Thyroid gland (tissue), 4 donors: ENCODE data around the gene XPNPEP1. TPM values are rescaled to one million over a fixed set of nuclear protein-coding genes. Genes with fewer than 3 reads are reported as not detected.

Source experiments
- DNase-seq, 2 donors: peaks; one replicate each; pipeline ENCODE4 v3.0.0-alpha.2; 2019
- H3K27ac ChIP-seq, 3 donors: fragments of 200-600 bp; sonication (generic); 1 replicate in 2 of 3; 2 replicates in 1 of 3; pipeline ENCODE4 v1.5.1; 2016 to 2019; ENCODE audit warnings: mild to moderate bottlenecking in 1 of 3, moderate library complexity in 1 of 3
- H3K27me3 ChIP-seq: fragments of 200-600 bp; sonication (generic); one replicate; pipeline ENCODE4 v1.5.1; 2019
- H3K36me3 ChIP-seq, 2 donors: fragments of 200-600 bp; sonication (generic); one replicate each; pipeline ENCODE4 v1.5.1; 2016 to 2019
- H3K4me1 ChIP-seq, 2 donors: fragments of 200-600 bp; sonication (generic); one replicate each; pipeline ENCODE4 v1.5.1; 2017 to 2019
- H3K4me3 ChIP-seq, 3 donors: fragments of 200-600 bp; sonication (generic); replicated peaks in 1 of 3; 1 replicate in 2 of 3; 2 replicates in 1 of 3; pipeline ENCODE4 v1.5.1; 2016; ENCODE audit warnings: mild to moderate bottlenecking in 1 of 3
- H3K9me3 ChIP-seq: fragments of 200-600 bp; sonication (generic); one replicate; pipeline ENCODE4 v1.5.1; 2017
- CTCF ChIP-seq, 6 experiments: fragments of 200-600 bp in 3 of 6; fragments of 450-650 bp in 3 of 6; sonication (generic) in 3 of 6; IDR thresholded peaks; one replicate each; pipeline ENCODE4 v1.5.1; 2016 to 2019; ENCODE audit warnings: antibody characterized with exemption in 6 of 6, mild to moderate bottlenecking in 2 of 6, inconsistent platforms in 1 of 6, moderate library complexity in 1 of 6
- POLR2A ChIP-seq, 2 donors: fragments of 450-650 bp; IDR thresholded peaks; one replicate each; pipeline ENCODE4 v1.6.1; 2017; ENCODE audit warnings: antibody characterized with exemption in 2 of 2, mild to moderate bottlenecking in 2 of 2, moderate library complexity in 1 of 2
- WGBS, 2 donors: methylation state at CpG; one replicate each; pipeline ENCODE4 v1.1.5; 2017; 5-methylcytosine and 5-hydroxymethylcytosine counted together
- intact Hi-C: fragments of 100-400 bp; cut with DNase I; formaldehyde crosslinking; loops from one replicate; pipeline ENCODE4 v1.15.1; 2023
- total RNA-seq, 4 donors: library from RNA; depleted of rRNA; stranded (reverse); fragments of >200 nt; gene quantifications; one replicate each; pipeline ENCODE4 v1.2.3, GENCODE V29; 2016

Gene XPNPEP1
- total RNA-seq, 4 donors from 2014 or later, result 72.7 to 89.0 (median 84.0) TPM

- intact Hi-C loops, result no loop called here
- peaks cover 4 to 17% of the 10 kb centered on the region in 2 donors for H3K4me1 ChIP-seq
- no peak overlapping the region for H3K27ac ChIP-seq
- H3K4me3 ChIP-seq, result no peak overlapping the region
- H3K36me3 ChIP-seq, result no peaks in the 10 kb centered on the region
- no peaks in the 10 kb centered on the region for H3K9me3 ChIP-seq
- TF ChIP-seq CTCF (IDR thresholded peaks at IDR 0.05), result no peak
- no peak for TF ChIP-seq POLR2A (IDR thresholded peaks at IDR 0.05)
- DNase-seq, result no peak
- 89 to 94% methylated on average over 1 of the region's 1 CpG for WGBS, 2 donors
- no peaks in the 10 kb centered on the region for H3K27me3 ChIP-seq
Observed at GRCh38 chr10:109932391-109932790, 9.1 kb upstream of the XPNPEP1 start.

- intact Hi-C loops, result no loop called here
- no peaks in the 10 kb centered on the region for H3K36me3 ChIP-seq
- WGBS, 2 donors, result 95 to 100% methylated on average over 1 of the region's 1 CpG
- H3K4me3 ChIP-seq, result no peak overlapping the region
- H3K4me1 ChIP-seq, result peaks cover 4 to 17% of the 10 kb centered on the region in 2 donors
- H3K27me3 ChIP-seq, result no peaks in the 10 kb centered on the region
- no peak for DNase-seq
- H3K27ac ChIP-seq, result no peak overlapping the region
- TF ChIP-seq CTCF (IDR thresholded peaks at IDR 0.05) (no peak), POLR2A (IDR thresholded peaks at IDR 0.05) (no peak)
- no peaks in the 10 kb centered on the region for H3K9me3 ChIP-seq
Observed at GRCh38 chr10:109931163-109931562, 7.9 kb upstream of the XPNPEP1 start.

- 68 to 76% methylated on average over 3 of the region's 3 CpGs for WGBS, 2 donors
- Histone ChIP-seq H3K27me3 (no peaks in the 10 kb centered on the region), H3K4me1 (peaks cover 5 to 15% of the 10 kb centered on the region in 2 donors), H3K27ac (no peak overlapping the region), H3K36me3 (no peaks in the 10 kb centered on the region), H3K9me3 (no peaks in the 10 kb centered on the region), H3K4me3 (no peak overlapping the region)
- intact Hi-C loops, result no loop called here
- TF ChIP-seq POLR2A (IDR thresholded peaks at IDR 0.05) (no peak), CTCF (IDR thresholded peaks at IDR 0.05) (no peak)
- no peak for DNase-seq
Observed at GRCh38 chr10:109929501-109930219, 6.3 kb upstream of the XPNPEP1 start.

GRCh38 chr10:109928475-109928891 lies 5.2 kb upstream of the XPNPEP1 start:
- H3K27ac ChIP-seq, result no peak overlapping the region
- H3K4me1 ChIP-seq, result peaks cover 10 to 17% of the 10 kb centered on the region in 2 donors

More at GRCh38 chr10:109928475-109928891, 5.2 kb upstream of the XPNPEP1 start:
- no peaks in the 10 kb centered on the region for H3K36me3 ChIP-seq
- TF ChIP-seq CTCF (IDR thresholded peaks at IDR 0.05) (no peak), POLR2A (IDR thresholded peaks at IDR 0.05) (no peak)
- no peak for DNase-seq
- no peaks in the 10 kb centered on the region for H3K9me3 ChIP-seq
- WGBS, 2 donors, result 72 to 83% methylated on average over 1 of the region's 1 CpG
- H3K4me3 ChIP-seq, result no peak overlapping the region
- H3K27me3 ChIP-seq, result no peaks in the 10 kb centered on the region
- intact Hi-C loops, result no loop called here
